BJ (cell line): ENCODE measurements around the gene MOV10L1. TPM values are rescaled to one million over a fixed set of nuclear protein-coding genes. Genes with fewer than 3 reads are reported as not detected.

Experiments
- CTCF ChIA-PET: fragments of 350-600 bp; formaldehyde crosslinking; extraction: SDS; loops from one replicate; lab custom pipeline; 2021; ENCODE audit warnings: antibody characterized with exemption, inconsistent platforms; lab: Yijun Ruan, JAX
- POLR2A ChIA-PET: fragments of 300-600 bp; sonication (Branson Sonifier 250); formaldehyde crosslinking; extraction: SDS; loops from one replicate; lab custom pipeline; 2021; ENCODE audit warnings: antibody characterized with exemption; lab: Charles Lee
- DNase-seq: peaks from one replicate; pipeline ENCODE4 v3.0.0-alpha.2; 2011; ENCODE audit warnings: low read depth
- H3K27me3 ChIP-seq: 2 replicates; pipeline ENCODE4 v1.6.0; 2011; ENCODE audit warnings: low read length; ENCODE audit not compliant: control insufficient read depth, insufficient read depth
- H3K36me3 ChIP-seq: 2 replicates; pipeline ENCODE4 v1.5.1; 2011; ENCODE audit warnings: low read length; ENCODE audit not compliant: control insufficient read depth, insufficient read depth
- H3K4me3 ChIP-seq: 2 replicates; pipeline ENCODE4 v1.5.1; 2011; ENCODE audit warnings: low read depth, mild to moderate bottlenecking, control low read depth, low read length
- polyA plus RNA-seq: library from polyadenylated mRNA; depleted of rRNA; stranded (reverse); fragments of >200 nt; gene quantifications from 2 replicates; pipeline ENCODE4 v1.2.3, GENCODE V29; 2011
- TF ChIP-seq, protein P1 (sequence below): IDR thresholded peaks from 2 replicates; pipeline ENCODE4 v1.5.1; 2011; ENCODE audit warnings: low read depth, mild to moderate bottlenecking, control low read depth, inconsistent platforms, low read length, moderate library complexity; ENCODE audit not compliant: insufficient read depth

The MOV10L1 gene
- polyA plus RNA-seq, 1 experiment, result 6.6 TPM

DNA sequence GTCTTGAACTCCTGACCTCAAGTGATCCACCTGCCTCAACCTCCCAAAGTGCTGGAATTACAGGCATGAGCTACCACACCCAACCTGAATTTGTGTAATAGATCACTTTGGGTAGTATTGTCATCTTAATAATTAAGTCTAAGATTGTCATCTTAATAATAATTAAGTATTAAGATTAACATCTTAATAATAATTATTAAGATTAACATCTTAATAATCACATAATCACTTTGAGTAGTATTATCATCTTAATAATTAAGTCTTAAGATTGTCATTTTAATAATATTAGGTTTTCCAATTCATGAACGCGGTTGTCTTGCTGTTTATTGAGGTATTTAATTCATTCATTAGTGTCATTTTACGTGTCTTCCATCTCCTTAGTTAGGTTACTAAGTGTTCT, 8.2 kb downstream of the MOV10L1 start:
- CTCF ChIA-PET, result no interaction called here
- Histone ChIP-seq H3K4me3 (no peak overlapping the region), H3K36me3 (no peaks in the 10 kb centered on the region), H3K27me3 (peaks cover 5% of the 10 kb centered on the region)
- TF ChIP-seq, protein P1, sequence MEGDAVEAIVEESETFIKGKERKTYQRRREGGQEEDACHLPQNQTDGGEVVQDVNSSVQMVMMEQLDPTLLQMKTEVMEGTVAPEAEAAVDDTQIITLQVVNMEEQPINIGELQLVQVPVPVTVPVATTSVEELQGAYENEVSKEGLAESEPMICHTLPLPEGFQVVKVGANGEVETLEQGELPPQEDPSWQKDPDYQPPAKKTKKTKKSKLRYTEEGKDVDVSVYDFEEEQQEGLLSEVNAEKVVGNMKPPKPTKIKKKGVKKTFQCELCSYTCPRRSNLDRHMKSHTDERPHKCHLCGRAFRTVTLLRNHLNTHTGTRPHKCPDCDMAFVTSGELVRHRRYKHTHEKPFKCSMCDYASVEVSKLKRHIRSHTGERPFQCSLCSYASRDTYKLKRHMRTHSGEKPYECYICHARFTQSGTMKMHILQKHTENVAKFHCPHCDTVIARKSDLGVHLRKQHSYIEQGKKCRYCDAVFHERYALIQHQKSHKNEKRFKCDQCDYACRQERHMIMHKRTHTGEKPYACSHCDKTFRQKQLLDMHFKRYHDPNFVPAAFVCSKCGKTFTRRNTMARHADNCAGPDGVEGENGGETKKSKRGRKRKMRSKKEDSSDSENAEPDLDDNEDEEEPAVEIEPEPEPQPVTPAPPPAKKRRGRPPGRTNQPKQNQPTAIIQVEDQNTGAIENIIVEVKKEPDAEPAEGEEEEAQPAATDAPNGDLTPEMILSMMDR, result no peak
- POLR2A ChIA-PET, result no interaction called here
- no peak for DNase-seq

DNA sequence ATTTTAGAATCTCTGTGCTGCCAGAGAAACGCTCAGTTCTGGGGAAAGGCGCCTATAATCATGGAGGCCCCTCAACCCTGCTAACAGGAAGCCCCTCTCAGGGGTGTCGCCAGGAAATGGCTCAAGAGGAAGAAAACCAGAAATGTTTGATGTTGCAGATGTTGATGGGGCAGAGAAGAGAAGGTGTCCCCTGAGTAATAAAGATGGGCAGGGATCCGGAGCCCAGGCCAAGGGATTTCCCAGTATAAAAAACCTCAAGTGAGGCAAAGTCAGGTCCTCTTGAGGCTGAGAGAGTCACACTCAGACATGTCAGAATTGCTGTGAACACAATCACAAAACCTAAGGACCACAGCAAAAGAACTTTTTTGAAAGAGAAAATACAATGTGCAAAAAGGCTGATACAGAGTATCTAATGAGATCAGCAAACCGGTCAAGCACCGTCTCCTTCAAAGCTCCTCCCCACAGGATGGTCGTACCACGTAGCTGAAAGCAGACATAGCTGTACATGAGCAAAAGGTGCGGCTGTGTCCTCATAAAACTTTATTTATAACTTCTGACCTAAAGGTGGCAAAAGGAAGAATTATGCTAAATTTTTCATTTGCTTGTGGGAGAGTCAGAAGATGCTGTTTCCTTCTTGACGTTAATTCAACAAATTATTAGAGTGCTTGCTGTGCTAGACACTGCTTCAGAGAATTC, 12.2 kb downstream of the MOV10L1 start:
- TF ChIP-seq, protein P1, result no peak
- H3K36me3 ChIP-seq, result no peaks in the 10 kb centered on the region
- ChIA-PET POLR2A (no interaction called here), CTCF (no interaction called here)
- no peaks in the 10 kb centered on the region for H3K27me3 ChIP-seq
- H3K4me3 ChIP-seq, result no peak overlapping the region
- DNase-seq, result no peak

DNA sequence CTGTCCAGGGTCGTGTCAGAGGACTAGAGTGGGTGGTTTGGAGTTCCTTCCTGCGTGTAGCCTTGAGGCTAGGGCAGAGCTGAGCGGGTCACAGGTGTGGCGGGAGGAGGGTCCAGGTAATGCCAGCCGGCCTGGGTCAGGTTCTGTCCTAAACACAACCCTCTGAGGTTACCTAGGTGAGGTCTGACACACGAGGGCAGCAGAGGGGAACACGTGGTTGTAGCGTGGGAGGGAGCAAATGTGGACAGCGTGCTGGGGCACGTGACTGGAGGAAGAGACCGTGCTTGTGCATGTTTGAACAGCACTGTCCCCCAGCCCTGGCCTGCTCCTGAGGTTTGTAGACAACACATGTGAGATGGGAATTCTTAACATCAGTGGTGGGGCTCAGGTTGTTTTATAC, 13.1 kb downstream of the MOV10L1 start:
- Histone ChIP-seq H3K4me3 (no peak overlapping the region), H3K27me3 (no peaks in the 10 kb centered on the region), H3K36me3 (no peaks in the 10 kb centered on the region)
- ChIA-PET POLR2A (no interaction called here), CTCF (no interaction called here)
- no peak for DNase-seq
- TF ChIP-seq, protein P1, result 0 out of 2 replicates have a peak, but pooled peaks have one; percentile 9

GRCh38 chr22:50104141-50104544, 14.3 kb downstream of the MOV10L1 start:
- TF ChIP-seq, protein P1, result no peak
- Histone ChIP-seq H3K36me3 (no peaks in the 10 kb centered on the region), H3K4me3 (no peak overlapping the region), H3K27me3 (no peaks in the 10 kb centered on the region)
- ChIA-PET POLR2A (no interaction called here), CTCF (interaction anchor here (1.1 to 1.2 kb wide), 2 partner anchors 10 to 32 kb away, joined by 3 read pairs; no protein-coding TSS in a partner anchor)
- no peak for DNase-seq

DNA sequence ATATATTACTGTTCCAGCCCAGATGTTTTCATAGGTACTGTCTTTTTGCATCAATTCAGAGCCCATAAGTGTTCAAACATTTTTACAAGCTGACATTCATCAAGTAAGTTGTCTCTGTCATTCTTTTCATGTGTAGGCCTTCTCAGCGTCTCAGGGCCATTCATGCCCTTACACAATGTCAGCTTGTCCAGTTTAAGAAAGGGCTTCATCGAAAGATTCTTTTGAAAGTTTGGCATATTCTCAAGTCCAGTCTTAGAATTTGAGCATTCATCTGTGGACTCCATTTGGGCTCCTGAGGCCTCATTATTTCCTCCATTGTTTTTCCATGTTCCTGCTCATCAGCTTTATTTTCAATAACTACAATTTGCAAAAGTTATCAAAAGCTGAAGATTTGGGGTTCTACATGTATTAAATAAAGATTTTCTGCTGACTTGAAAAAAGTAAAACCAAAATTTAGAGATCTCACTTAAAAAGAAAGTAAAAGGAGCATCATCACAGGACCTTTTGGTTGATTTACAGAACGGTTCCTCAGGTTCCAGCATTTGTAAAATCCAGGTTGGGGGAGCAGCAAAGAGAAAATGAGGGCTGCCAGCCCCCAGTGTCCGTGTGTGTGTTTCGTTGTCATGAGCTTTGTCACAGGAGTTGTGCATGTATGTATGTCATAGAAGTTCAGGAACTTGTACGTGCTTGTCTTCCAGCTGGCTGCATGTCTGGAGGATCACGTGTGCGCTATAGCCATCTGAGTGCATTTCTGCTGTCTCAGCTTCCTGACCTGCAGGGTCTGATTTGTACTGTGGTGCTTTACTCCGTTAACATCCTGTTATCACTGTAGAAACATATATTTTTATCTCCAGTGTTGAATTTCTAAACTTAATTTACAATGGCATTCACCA, 15.6 kb downstream of the MOV10L1 start:
- ChIA-PET CTCF (interaction anchor here (0.9 to 1.6 kb wide), 5 partner anchors 9 to 112 kb away, joined by 3 to 7 read pairs (median 4); no protein-coding TSS in a partner anchor), POLR2A (no interaction called here)
- DNase-seq, result no peak
- TF ChIP-seq, protein P1, result no peak
- Histone ChIP-seq H3K4me3 (no peak overlapping the region), H3K36me3 (no peaks in the 10 kb centered on the region), H3K27me3 (no peaks in the 10 kb centered on the region)
